Stimulated activated naive CD8-positive, alpha-beta T cell treated with anti-CD3 and anti-CD28 coated beads, Interleukin-15, Interleukin-2, amounts not matched to agents 100 U/mL and 50 U/mL, for 24 hours (primary cell): Measurements from ENCODE around the gene TRIM2.

ENCODE experiments used
- ATAC-seq: fragments of 150-1000 bp; cut with Tn5 transposase; one replicate; pipeline ENCODE4 v1.10.0; 2021
- DNase-seq: peaks from one replicate; pipeline ENCODE4 v3.0.0; 2021

The TRIM2 gene

DNA sequence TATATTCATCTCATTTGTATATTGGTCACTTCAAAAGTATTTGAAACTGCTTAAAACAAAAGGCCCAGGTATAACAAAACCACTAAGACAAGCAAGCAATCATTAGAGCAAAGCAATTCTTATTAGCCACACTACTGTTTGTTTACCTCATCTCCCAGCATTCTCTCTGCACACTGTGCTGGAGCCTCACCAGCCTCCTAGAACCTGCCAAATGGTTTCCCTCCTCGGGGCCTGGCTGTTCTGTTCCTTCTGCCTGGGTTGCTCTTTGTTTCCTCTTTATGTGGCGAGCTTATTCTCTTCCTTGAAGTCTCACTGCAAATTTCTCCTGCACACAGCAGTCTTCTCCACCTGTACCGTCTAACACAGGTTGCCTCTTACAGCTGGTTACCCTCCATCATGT lies 72.7 kb downstream of the TRIM2 start:
- ATAC-seq (no peak), DNase-seq (no peak)

DNA sequence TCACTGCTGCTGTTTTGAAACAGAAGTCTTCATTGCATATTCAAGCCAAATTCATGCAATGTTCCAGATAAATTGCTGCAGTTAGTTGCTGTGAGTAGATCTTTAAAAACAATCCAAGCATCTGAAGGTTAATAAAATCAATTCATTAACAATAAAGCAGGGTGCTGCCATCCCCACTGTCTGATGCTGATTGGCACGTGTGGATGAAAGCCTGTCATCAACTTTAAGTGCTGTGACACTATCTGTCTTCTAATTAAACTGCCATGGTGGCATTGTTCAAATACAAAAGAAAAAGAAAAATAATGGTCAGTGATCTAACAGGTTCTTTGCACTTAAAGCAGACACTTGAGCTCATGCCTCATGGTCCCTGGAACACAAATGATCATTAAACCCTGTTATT lies 77.2 kb downstream of the TRIM2 start:
- no peak for ATAC-seq

DNA sequence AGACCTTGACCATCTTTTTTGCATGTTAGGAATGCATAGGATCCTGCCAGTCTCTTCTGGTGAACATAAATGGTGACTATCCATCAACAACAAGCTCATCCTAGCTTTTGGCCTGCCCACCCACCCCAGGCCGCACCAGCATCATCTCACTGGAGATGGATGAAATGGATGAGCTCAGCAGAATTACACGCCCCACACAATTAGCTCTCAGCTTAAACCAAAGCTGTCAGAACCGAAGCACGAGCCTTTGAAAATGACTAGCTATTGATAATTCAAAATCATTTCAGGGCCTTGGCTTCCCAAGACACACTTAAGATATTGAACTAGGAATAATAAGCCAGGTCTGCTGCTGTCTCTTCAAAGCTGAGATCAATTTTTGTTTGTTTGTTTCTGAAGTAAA lies 77.8 kb downstream of the TRIM2 start:
- ATAC-seq (no peak), DNase-seq (no peak)

More for the DNA sequence above, 77.2 kb downstream of the TRIM2 start:
- DNase-seq = no peak

DNA sequence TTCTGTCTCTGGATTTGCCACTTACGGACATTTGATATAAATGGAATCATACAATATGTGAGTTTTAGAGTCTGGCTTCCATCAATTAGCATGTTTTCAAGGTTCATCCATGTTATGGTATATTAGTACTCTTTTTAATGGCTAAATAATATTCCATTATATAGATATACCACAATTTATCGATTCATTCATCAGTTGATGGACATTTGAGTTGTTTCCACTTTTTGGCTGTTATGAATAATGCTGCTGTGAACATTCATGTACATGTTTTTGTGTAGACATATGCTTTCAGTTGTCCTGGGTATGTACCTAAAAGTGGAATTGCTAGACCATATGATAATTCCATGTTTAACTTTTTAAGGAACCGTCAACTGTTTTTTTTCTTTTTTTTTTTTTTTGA lies 79.0 kb downstream of the TRIM2 start:
- ATAC-seq = no peak
- no peak for DNase-seq

DNA sequence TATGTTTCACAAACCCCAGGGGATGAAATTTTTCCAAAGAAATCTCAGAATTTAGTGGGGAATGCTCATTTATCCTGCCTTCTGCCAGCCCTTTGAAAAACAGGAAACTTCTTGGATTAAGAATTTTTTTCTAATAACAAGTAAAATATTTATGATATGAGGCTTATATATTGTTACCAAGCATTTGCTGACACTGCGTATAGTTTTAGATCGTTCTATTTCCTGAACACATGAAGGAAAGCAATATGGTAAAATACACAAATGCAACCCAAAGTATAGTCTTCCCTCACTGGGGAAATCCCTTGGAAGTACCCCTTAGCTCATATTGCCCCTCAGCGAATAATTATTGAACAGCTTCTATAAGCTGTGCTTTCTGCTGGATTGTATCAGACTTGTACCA lies 85.9 kb downstream of the TRIM2 start:
- DNase-seq (no peak), ATAC-seq (no peak)

DNA sequence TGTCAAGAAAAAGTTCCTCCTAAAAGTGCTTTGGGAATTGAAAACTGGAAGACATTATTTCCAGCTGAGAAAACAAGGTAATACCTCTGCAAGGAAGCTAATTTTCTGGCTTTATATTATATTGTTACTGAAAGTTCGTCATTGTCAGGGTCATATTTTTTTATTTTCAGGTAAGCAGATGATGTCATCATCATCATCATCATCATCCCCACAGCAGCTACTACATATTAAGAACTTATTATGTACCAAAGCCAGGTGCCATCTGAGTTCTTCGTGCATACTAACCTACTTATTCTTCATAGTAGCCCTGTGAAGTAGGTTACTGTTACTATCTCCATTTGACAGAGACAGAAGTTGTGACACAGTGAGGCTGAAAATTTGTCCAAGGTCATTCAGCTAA lies 87.3 kb downstream of the TRIM2 start:
- DNase-seq (no peak), ATAC-seq (no peak)

DNA sequence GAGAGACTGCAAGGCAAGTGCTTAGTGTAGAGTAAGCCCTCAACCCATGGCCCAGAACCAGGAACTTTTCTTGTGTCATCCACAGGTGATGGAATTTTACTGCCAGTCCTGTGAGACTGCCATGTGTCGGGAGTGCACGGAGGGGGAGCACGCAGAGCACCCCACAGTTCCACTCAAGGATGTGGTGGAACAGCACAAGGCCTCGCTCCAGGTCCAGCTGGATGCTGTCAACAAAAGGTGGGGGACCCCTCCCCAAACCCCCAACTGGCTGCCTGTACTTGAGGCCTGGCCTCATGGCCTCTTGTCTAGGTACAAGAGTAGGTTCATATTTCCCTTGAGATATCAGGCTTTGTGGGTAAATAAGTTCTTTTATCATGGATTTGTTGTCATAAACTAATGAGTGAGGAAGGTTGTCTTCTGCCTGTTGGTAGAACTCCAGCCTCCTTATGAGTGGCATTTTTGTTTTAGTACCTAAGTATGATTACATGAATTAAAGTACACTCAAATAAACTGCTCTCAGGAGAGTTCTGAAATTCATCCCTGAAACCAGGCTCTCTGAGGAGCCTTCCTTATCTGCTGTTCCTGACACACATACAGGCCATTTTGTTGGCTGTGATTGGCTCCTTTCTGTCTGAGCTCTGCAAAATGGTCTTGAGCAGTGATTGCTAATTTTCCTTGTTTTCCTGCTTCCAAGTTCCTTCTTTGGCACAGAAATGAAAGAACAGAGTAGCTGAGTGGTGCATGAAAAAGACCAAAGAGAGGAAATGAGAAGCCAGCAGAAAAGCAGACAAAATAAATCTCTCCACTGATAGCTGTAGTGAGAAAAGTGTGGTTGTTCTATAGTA lies 88.9 kb downstream of the TRIM2 start:
- ATAC-seq (no peak), DNase-seq (no peak)

DNA sequence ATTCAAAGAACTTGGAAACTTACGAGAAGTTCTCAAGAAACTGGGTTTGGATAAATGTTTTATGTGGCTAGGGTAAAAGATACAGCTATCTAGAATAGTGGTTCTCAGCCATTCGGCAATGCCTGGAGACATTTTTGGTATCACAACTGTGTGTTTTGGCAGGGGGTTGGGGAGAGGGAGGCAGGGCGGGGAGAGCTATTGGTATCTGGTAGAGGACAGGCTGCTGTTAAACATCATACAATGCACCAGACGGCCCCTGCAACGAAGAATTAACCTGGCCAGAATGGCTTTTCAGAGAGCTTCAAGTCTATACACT lies 89.5 kb downstream of the TRIM2 start:
- ATAC-seq = no peak
- DNase-seq = no peak

DNA sequence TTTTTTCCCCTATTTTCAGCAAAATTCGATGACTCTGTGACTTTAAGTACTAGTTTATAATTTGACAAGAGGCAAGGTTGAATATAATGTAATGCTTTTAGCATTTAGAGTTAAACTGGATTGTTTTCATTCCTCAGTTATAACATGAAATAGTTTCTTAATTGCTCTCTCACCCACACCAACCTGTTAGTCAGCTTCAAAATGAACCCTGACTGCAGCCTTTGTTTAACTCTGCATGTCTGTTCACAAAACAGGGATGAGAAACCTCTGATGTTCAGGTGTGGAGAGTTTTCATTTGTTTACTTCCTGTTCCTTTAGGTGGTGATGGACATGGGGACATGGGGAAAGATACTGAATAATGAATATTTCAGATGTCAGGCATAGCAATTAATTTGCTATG lies 90.4 kb downstream of the TRIM2 start:
- no peak for ATAC-seq

DNA sequence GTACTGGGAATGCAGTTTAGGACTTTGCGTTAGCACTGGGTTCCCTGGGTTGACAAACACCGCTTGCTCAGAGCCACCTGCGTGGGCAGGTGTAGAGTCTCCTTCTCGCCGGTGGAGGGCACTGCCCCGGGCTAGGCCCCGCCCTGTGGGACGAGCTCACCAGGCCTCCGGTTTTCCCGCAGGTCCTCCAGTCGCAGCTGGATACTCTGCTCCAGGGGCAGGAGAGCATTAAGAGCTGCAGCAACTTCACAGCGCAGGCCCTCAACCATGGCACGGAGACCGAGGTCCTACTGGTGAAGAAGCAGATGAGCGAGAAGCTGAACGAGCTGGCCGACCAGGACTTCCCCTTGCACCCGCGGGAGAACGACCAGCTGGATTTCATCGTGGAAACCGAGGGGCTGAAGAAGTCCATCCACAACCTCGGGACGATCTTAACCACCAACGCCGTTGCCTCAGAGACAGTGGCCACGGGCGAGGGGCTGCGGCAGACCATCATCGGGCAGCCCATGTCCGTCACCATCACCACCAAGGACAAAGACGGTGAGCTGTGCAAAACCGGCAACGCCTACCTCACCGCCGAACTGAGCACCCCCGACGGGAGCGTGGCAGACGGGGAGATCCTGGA lies 91.0 kb downstream of the TRIM2 start:
- ATAC-seq = no peak
- DNase-seq = no peak

More for the DNA sequence above, 90.4 kb downstream of the TRIM2 start:
- DNase-seq = no peak

DNA sequence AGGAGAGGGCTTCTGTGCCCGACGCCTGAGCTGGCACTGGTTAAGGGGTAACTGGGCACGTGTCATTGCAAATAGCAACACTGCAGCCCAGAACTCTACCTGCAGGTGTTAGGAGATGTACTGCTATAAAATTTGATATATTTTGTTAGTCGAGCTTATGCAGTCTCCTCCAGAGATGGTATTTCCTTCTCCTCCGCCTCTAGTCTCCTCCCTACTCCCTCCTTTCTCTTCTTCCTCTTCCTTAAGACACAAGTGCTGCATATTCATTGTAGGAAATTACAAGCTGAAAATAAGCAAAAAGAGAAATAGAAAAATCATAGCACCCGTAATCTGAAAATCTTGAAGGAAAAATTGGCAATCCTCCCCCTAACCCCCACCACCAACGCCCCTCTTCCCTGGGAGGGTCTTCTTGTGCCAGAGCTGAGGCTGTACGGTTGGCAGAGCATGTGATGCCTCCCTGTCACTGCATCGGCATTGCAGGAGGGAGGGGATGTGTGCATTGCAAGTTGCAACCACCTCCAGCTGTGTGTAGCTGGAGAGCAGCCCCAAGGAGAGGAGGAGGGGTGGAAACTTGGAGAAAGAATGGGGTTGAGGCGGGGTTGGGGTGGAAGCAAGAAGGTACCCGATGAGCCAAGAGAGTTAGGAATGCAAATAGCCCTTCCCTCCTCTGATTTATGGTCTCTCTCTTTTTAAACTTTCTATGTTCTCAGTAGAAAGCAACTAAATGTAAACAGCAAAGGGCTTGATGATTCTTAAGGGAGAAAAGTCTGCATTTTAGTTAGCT lies 92.0 kb downstream of the TRIM2 start:
- DNase-seq = no peak

DNA sequence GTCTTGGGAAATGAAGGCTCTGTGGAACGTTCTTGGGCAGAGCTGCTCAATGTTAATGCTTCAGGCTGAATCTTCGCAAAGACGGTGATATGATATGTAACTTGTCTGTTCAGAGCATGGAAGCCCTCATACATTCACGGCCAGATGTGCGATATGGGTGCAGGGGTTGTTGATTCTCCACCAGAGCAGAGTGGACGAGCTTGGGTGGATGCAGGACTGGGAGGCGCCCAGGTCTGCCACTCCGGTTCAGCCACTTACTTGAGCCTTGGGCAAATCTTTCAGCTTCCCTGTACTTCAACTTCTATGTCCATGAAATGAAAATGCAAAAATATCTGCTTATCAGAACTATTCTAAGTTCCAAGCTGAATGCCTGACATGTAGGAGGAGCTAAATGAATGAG lies 92.9 kb downstream of the TRIM2 start:
- no peak for DNase-seq
- no peak for ATAC-seq

More for the DNA sequence above, 92.0 kb downstream of the TRIM2 start:
- ATAC-seq = no peak

DNA sequence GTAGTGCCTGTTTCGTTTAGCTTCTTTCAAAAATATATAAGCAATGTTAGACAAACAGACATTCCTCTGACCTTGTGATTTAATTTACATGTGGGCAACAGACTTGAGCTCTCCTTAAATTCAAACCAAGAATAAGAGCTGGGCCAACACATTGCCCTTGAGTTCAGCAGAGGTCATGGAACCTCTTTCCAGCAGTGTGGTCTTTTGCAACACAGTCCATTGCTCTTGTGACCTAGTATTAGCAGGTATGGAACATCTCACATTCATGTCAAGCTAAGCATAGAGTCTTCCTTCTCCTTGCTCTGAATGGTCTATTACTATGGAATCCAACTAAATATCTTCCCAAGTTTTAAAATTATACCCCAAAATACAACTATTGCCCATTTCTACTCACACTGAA lies 106.5 kb downstream of the TRIM2 start:
- ATAC-seq (no peak), DNase-seq (no peak)

DNA sequence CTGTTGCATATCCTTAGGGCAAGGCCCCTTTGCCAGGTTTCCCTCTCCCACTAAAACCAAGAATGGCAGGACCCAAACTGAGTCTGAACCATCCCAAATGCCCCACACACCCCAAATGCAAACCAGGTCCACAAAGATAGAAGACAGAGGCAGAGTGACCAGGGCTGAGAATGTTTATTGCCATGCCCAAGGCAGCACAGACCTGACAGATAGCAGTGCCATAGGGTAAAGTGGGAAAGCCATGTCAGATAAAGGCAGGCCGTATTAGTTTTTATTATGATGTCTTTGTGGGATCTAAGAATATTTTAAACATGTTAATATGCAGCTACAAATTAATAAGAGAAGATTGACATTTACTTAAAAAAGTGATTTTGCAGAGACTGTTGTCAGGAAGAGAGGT lies 110.7 kb downstream of the TRIM2 start:
- ATAC-seq (no peak), DNase-seq (no peak)

DNA sequence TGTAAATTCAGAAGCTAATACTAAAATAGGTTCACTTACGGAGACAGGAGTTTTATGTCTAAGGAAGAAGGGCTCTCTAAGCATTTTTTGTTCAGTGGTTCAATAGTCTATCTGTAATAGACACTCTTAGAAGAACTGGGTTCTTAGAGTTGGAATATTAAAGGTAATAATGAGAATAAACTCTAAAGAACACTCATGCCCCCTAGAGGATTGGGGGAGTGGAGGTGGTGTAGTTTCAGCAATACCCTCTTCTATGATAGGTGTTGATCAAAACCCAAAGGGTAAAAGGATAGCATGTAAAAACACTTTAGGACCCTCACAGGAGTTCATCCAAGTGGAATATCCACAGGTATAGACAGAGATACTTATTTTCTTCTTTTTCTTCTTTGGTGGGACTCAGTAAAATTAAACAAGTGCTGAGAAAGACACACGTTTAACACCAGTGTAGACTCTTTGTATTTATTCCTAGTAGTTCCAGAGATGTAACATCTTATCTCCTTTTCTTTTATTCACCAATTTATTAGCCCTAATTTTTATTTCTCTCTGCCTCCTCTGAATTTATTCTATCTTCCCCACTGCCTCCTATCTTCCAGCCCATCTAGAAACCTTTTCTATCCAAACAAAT lies 114.6 kb downstream of the TRIM2 start:
- ATAC-seq = no peak

DNA sequence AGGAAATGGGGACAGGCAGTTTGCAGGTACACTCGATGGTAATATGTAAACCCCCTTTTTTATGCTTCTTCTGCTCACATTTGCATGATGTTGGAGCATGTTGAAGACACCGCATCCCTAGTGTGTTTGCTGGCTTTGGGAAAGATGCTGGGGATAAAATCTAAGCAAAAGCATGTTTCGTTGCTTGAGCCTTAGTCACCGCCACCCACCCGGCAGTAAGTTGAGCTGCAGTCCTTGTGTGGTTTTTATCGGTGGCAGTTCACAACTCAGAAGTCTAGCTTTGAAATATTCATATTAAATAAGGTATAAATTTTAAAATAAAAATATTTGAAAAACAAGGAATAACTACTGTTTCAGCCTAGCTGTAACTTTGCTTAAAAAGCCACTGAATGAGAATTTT lies 118.5 kb downstream of the TRIM2 start:
- DNase-seq = no peak
- ATAC-seq = no peak

More for the DNA sequence above, 114.6 kb downstream of the TRIM2 start:
- peak; percentile 13 for DNase-seq

DNA sequence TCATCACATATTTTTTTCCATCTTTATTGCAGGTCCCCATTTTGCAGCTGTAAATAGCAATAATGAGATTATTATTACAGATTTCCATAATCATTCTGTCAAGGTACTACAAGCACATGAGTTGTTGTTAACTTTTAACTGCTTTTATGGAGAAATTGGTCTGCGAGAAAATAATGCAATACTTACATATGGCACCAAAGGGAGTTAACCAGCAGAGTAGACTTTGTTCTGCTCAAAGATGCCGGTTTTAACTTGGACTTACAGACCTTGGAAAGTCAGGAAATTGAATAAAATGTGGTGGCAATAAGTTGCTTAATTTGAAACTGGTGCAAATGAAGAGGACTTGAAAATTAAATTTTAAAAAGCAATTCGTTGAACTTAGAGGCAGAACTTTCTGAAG lies 119.8 kb downstream of the TRIM2 start:
- ATAC-seq = no peak
- no peak for DNase-seq

DNA sequence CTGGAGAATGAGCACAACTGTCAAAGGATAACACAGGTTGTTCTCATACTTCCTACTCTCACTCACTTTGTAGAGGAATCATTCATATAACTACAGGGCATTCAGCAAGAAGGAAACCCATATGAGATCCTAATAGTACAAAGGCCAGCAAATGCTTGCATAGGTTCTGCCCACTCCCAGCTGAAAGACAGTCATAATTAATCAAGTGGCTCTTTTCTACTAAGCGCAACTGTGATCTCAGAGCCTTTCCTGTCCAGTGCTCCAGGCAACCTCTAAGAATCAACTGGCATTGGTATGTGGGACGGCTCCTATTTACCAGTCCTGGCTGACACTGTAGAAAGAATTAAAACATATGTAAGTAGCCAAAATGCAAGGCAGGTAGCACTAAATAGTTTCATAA lies 121.3 kb downstream of the TRIM2 start:
- ATAC-seq = no peak

DNA sequence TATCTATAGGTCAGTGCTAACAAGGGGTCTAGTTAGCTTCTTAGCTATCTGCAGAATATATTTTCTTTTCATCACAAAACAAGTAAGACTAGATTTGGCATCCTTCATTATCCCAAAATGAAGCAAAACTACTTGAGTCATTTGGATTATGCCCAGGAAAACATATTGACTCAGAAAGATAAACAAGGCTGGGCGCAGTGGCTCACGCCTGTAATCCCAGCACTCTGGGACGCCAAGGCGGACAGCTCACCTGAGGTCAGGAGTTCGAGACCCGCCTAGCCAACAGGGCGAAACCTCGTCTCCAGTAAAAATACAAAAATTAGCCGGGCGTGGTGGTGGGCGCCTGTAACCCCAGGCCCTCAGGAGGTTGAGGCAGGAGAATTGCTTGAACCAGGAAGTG lies 122.3 kb downstream of the TRIM2 start:
- no peak for DNase-seq
- no peak for ATAC-seq

More for the DNA sequence above, 121.3 kb downstream of the TRIM2 start:
- DNase-seq = no peak

DNA sequence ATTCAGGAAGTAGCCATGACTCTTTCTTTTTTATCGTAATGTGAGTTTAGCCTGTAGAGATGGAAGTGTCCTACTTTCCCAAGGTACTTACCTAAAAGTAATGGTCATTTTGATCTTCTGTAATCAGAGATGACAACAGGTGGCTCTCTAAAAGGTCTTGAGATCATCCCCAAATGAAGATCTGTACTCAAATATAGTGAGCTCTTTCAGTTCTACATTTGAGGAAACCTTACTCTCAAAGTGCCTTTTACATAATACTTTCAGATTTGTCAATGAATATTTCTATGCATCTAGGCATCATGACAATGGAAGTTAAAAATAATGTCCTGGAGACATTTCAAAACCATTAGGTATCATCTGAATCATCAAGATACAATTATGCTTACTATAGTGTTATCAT lies 123.0 kb downstream of the TRIM2 start:
- no peak for ATAC-seq
- DNase-seq = no peak

DNA sequence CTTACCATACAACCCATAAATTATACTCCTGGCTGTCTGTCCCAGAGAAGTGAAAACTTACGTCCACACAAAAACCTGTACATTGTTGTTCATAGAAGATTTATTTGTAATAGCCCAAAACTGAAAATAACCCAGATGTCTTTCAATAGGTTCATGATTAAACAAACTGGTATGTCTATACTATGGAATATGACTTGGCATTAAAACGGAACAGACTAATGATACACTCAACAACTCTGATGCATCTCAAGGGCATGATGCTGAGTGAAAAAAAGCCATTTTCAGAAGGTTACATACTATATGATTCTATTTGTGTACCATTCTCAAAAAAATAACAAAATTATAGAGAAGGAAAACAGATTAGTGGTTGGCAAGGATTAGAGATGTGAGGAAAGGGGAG lies 128.7 kb downstream of the TRIM2 start:
- ATAC-seq = no peak
- no peak for DNase-seq

DNA sequence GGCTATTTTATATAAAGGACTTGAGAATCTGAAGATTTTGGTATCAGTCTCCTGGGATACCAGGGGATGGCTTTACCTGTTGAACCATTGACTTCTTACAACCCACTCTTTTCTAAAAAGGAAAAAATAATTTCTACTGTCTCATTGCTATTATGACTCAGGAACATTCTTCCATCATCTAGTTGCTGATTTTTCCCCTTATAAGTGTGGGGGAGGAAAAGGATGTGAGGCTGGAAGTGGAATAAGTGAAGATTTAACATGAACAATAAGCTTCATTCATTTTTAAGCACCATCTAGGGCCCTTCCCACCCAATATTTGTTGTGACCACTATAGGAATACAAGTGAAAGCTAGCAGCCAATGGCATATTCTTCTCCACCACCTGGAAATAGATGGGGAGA lies 129.6 kb downstream of the TRIM2 start:
- ATAC-seq = no peak

DNA sequence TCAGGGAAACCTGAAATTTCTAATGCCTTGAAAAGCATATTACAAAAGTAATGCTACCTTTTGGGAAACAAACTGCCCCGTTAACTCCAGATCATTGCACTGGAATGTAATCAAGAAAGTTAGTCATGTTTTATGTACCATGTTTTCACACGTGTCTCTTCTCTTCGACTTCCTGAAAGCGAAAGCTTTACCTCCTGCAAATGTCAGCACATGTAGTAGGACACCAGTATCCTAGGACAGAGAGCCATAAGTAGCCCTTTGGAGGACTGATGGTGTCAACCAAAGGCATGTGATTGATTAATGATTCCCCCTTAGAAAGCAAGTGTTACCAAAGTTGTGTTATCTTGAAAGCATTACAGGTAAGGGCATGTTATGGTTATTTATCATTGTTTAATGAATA lies 131.4 kb downstream of the TRIM2 start:
- ATAC-seq = no peak
- no peak for DNase-seq

More for the DNA sequence above, 129.6 kb downstream of the TRIM2 start:
- no peak for DNase-seq
